Activated gamma-delta T cell (primary cell): ENCODE results near the gene RNF223.

Experiments used
- DNase-seq: peaks from one replicate; lab custom pipeline; 2025; lab: John Stamatoyannopoulos, UW

The RNF223 gene

GRCh38 chr1:1027791-1028190, 46.3 kb downstream of the RNF223 start:
- DNase-seq, result no peak

GRCh38 chr1:1026599-1027413, 47.3 kb downstream of the RNF223 start:
- DNase-seq, result no peak

- DNase-seq, result no peak
These were observed 48.4 kb downstream of the RNF223 start for GRCh38 chr1:1025730-1026129.

GRCh38 chr1:1024771-1025699, 49.1 kb downstream of the RNF223 start:
- no peak for DNase-seq

- DNase-seq, result no peak
These were observed 49.8 kb downstream of the RNF223 start for GRCh38 chr1:1024149-1024770.

GRCh38 chr1:1023700-1024099, 50.4 kb downstream of the RNF223 start:
- DNase-seq, result no peak

GRCh38 chr1:1022302-1023009, 51.6 kb downstream of the RNF223 start:
- DNase-seq, result no peak

- no peak for DNase-seq
These were observed 52.2 kb downstream of the RNF223 start for GRCh38 chr1:1021920-1022259.

GRCh38 chr1:1021010-1021919, 52.8 kb downstream of the RNF223 start:
- no peak for DNase-seq
